Fibroblast of mammary gland (primary cell): Measurements from ENCODE around the gene PHF2.
"Not testable (repeated sequence)": the region's sequence is repeated elsewhere in the genome, so short reads cannot be mapped to it uniquely, and the experiment has no call there.

ENCODE experiments used
- DNase-seq: peaks from one replicate; pipeline ENCODE4 v3.0.0-alpha.2; 2010; ENCODE audit warnings: low read depth
- H3K4me3 ChIP-seq: 2 replicates; pipeline ENCODE4 v1.5.1; 2011; ENCODE audit warnings: low read depth, mild to moderate bottlenecking, low read length, moderate library complexity; ENCODE audit not compliant: control insufficient read depth
- CTCF ChIP-seq: conservative IDR thresholded peaks from 2 replicates; pipeline ENCODE4 v1.5.1; 2011; ENCODE audit warnings: low read depth, low read length, inconsistent platforms; ENCODE audit not compliant: control insufficient read depth, insufficient read depth

Gene PHF2

DNA sequence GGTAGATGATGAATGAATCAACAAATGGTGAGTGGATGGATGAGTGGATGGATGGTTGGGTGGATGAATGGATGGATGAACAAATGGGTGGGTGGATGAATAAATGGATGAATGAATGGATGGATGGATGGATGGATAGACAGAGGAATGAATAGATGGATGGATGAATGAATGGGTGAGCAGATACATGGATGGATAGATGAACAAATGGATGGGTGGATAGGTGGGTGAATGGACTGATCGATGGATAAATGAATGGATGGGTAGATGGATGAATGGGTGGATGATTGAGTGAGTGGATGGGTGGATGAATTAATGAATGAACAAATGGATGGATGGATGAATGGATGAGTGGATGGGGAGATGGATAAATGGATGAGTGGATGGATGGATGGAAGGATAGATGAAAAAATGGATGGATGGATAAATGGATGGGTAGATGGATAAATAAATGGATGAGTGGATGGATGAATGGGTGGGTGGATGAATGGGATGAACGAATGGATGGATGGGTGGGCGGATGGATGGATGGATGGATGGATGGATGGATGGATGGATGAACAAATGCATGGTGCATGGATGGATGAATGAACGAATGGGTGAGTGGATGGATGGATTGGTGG lies 85.7 kb downstream of the PHF2 start:
- TF ChIP-seq CTCF: no peak
- no peak for DNase-seq
- H3K4me3 ChIP-seq: no peak overlapping the region

DNA sequence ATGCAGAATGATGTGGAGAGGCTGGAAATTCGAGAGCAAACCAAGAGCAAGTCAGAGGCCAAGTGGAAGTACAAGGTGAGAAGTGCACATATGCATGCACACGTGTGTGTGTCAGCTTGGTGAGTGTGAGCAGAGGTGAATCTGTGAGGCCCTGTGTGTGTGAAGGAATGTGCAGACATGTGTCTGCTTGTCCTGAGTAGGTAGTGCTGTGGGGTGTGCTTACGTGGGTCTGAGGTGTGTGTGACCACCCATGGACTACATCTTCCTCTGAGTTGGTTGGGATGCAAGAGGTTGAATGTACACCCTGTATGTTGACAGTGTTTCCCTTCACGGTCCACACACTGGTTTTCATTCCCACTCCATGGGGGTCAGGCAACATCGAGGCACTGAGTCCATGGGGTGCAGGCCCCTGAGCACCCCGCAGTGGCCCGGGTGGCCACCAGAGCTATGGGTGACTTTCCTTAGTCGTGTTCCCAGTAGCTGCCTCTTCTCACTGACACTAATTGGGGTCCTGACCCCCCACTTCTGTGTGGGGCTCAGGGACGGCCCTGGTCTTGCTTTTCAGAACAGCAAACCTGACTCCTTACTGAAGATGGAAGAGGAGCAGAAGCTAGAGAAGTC lies 86.7 kb downstream of the PHF2 start:
- no peak overlapping the region for H3K4me3 ChIP-seq
- DNase-seq: no peak
- TF ChIP-seq CTCF: no peak

DNA sequence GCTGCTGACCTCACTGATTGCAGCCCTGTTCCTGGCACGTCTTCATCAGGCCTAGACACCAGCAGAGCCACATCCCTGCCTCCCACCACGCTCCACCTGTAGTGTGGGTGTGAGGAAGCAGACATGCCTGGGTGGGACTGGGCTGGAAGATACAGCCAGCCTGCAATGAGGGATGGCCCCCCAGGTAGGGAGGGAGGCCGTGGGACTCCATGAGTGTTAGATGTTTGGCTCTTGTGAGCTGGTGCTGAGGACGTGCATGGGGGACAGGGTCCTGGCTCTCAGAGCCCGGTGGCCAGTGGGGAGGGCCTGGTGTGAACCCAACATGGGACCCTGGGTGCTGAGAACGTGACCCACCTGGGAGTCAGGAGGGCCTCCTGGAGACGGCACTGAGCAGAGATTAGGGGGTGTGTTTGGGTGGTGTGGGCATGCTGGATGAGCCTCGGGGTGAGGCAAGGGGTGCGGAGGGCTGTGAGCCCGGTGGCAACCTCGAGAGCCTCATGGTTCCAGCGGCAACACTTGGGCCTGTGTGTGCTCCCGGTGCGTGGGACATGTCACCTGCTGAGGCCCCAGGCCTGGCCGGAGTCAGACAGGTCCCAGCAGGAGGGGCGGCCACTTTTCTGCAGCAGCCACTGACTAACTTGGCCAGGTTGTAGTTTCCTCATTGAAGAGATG lies 87.6 kb downstream of the PHF2 start:
- no peak overlapping the region for H3K4me3 ChIP-seq
- TF ChIP-seq CTCF: no peak
- no peak for DNase-seq

- no peak for DNase-seq
- no peak for TF ChIP-seq CTCF
These were observed 88.3 kb downstream of the PHF2 start for GRCh38 chr9:93664549-93665120.

GRCh38 chr9:93665128-93665636 lies 88.8 kb downstream of the PHF2 start:
- TF ChIP-seq CTCF: no peak
- H3K4me3 ChIP-seq: no peak overlapping the region
- DNase-seq: no peak

More at GRCh38 chr9:93664549-93665120, 88.3 kb downstream of the PHF2 start:
- no peak overlapping the region for H3K4me3 ChIP-seq

- DNase-seq: no peak
- TF ChIP-seq CTCF: no peak
- H3K4me3 ChIP-seq: no peak overlapping the region
These were observed 89.5 kb downstream of the PHF2 start for GRCh38 chr9:93665637-93666438.

DNA sequence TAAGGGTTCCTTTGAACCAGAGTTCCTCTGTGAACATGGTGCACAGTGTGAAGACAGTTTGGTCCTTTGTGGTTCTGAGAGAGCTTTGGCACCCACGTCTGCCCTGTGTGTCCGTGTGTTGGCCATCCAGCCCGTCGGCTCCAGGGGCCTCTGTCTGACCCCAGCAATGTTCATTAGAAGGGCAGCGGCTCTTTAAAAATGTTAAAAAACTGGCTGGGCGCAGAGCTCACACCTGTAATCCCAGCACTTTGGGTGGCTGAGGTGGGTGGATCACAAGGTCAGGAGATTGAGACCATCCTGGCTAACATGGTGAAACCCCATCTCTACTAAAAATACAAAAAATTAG lies 90.0 kb downstream of the PHF2 start:
- H3K4me3 ChIP-seq, DNase-seq: not testable (repeated sequence)
